ENCODE data around the gene TIPRL. TPM values are rescaled to one million over a fixed set of nuclear protein-coding genes. Genes with fewer than 3 reads are reported as not detected.

Gene TIPRL
- total RNA-seq, 4 donors from 2014 or later, result 14.5 to 45.1 (median 23.7) TPM

- no peak for TF ChIP-seq POLR2A (IDR thresholded peaks at IDR 0.05)
- TF ChIP-seq, protein P1, sequence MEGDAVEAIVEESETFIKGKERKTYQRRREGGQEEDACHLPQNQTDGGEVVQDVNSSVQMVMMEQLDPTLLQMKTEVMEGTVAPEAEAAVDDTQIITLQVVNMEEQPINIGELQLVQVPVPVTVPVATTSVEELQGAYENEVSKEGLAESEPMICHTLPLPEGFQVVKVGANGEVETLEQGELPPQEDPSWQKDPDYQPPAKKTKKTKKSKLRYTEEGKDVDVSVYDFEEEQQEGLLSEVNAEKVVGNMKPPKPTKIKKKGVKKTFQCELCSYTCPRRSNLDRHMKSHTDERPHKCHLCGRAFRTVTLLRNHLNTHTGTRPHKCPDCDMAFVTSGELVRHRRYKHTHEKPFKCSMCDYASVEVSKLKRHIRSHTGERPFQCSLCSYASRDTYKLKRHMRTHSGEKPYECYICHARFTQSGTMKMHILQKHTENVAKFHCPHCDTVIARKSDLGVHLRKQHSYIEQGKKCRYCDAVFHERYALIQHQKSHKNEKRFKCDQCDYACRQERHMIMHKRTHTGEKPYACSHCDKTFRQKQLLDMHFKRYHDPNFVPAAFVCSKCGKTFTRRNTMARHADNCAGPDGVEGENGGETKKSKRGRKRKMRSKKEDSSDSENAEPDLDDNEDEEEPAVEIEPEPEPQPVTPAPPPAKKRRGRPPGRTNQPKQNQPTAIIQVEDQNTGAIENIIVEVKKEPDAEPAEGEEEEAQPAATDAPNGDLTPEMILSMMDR (IDR thresholded peaks at IDR 0.05), result no peak
- intact Hi-C loops (cut with DNase I), result no loop called here
These were observed 21.1 kb upstream of the TIPRL start for GRCh38 chr1:168157638-168158037.

DNA sequence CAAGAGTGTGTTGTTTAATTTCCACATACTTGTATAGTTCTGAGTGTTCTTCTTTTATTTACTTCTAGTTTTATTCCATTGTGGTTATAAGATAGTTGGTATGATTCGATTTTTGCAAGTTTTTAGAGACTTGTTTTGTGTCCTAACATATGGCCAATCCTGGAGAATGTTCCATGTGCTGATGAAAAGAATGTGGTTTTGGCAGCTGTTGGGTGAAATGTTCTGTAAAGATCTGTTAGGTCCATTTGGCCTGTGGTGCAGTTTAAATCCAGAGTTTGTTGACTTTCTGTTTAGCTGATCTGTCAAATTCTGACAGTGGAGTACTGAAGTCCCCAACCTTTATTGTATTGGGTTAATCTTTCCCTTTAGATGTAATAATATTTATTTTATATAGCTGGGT is 19.5 kb upstream of the TIPRL start:
- DNase-seq, result no peak
- WGBS, 2 donors, result 5 to 33% methylated on average over 1 of the region's 1 CpG
- intact Hi-C loops (cut with DNase I), result no loop called here
- Histone ChIP-seq H3K4me1 (no peaks in the 10 kb centered on the region), H3K9me3 (peaks cover 0 to 10% (median 6%) of the 10 kb centered on the region in 3 donors), H3K27ac (no peak overlapping the region), H3K4me3 (no peak overlapping the region), H3K27me3 (no peaks in the 10 kb centered on the region), H3K36me3 (no peaks in the 10 kb centered on the region)
- TF ChIP-seq POLR2A (IDR thresholded peaks at IDR 0.05), result no peak
- TF ChIP-seq, protein P1 (IDR thresholded peaks at IDR 0.05), result no peak

More at GRCh38 chr1:168157638-168158037, 21.1 kb upstream of the TIPRL start:
- H3K4me3 ChIP-seq, result no peak overlapping the region
- H3K9me3 ChIP-seq, result peaks cover 0 to 10% (median 6%) of the 10 kb centered on the region in 3 donors
- H3K36me3 ChIP-seq, result no peaks in the 10 kb centered on the region
- no peak overlapping the region for H3K27ac ChIP-seq
- no peaks in the 10 kb centered on the region for H3K4me1 ChIP-seq
- DNase-seq, result no peak
- no peaks in the 10 kb centered on the region for H3K27me3 ChIP-seq

- no peak overlapping the region for H3K4me3 ChIP-seq
- H3K9me3 ChIP-seq, result peaks cover 0 to 10% (median 6%) of the 10 kb centered on the region in 3 donors
- H3K27ac ChIP-seq, result no peak overlapping the region
- TF ChIP-seq, protein P1 (IDR thresholded peaks at IDR 0.05), result no peak
- intact Hi-C loops (cut with DNase I), result no loop called here
- no peaks in the 10 kb centered on the region for H3K4me1 ChIP-seq
- H3K27me3 ChIP-seq, result no peaks in the 10 kb centered on the region
- 94 to 100% methylated on average over 1 of the region's 1 CpG for WGBS, 2 donors
- H3K36me3 ChIP-seq, result no peaks in the 10 kb centered on the region
- no peak for DNase-seq
These were observed 18.8 kb upstream of the TIPRL start for GRCh38 chr1:168159979-168160378.

- WGBS, 2 donors, result 71% methylated on average over 2 of the region's 2 CpGs; no CpG with 5 or more reads in 1 of the 2 donors
These were observed 17.3 kb upstream of the TIPRL start for GRCh38 chr1:168161459-168161858.

GRCh38 chr1:168163670-168164069 is 15.1 kb upstream of the TIPRL start:
- intact Hi-C loops (cut with DNase I), result no loop called here
- Histone ChIP-seq H3K36me3 (no peaks in the 10 kb centered on the region), H3K4me3 (no peak overlapping the region), H3K4me1 (no peaks in the 10 kb centered on the region), H3K27ac (no peak overlapping the region), H3K9me3 (peaks cover 0 to 6% (median 0%) of the 10 kb centered on the region in 3 donors), H3K27me3 (no peaks in the 10 kb centered on the region)
- TF ChIP-seq, protein P1 (IDR thresholded peaks at IDR 0.05), result no peak
- TF ChIP-seq POLR2A (IDR thresholded peaks at IDR 0.05), result no peak
- 27 to 60% methylated on average over 3 of the region's 3 CpGs for WGBS, 2 donors
- DNase-seq, result no peak

More at GRCh38 chr1:168161459-168161858, 17.3 kb upstream of the TIPRL start:
- H3K27me3 ChIP-seq, result no peaks in the 10 kb centered on the region
- no peak for TF ChIP-seq POLR2A (IDR thresholded peaks at IDR 0.05)
- intact Hi-C loops (cut with DNase I), result no loop called here
- no peaks in the 10 kb centered on the region for H3K36me3 ChIP-seq
- no peaks in the 10 kb centered on the region for H3K4me1 ChIP-seq
- DNase-seq, result no peak
- H3K4me3 ChIP-seq, result no peak overlapping the region
- no peak overlapping the region for H3K27ac ChIP-seq
- peaks cover 0 to 10% (median 6%) of the 10 kb centered on the region in 3 donors for H3K9me3 ChIP-seq

- 61 to 81% methylated on average over 3 of the region's 3 CpGs for WGBS, 2 donors
These were observed 14.0 kb upstream of the TIPRL start for GRCh38 chr1:168164771-168165170.

More at GRCh38 chr1:168164771-168165170, 14.0 kb upstream of the TIPRL start:
- no peak overlapping the region for H3K4me3 ChIP-seq
- DNase-seq, result no peak
- peaks cover 0 to 6% (median 0%) of the 10 kb centered on the region in 3 donors for H3K9me3 ChIP-seq
- TF ChIP-seq, protein P1 (IDR thresholded peaks at IDR 0.05), result no peak
- no peak for TF ChIP-seq POLR2A (IDR thresholded peaks at IDR 0.05)
- intact Hi-C loops (cut with DNase I), result no loop called here
- no peaks in the 10 kb centered on the region for H3K36me3 ChIP-seq
- H3K4me1 ChIP-seq, result no peaks in the 10 kb centered on the region
- no peaks in the 10 kb centered on the region for H3K27me3 ChIP-seq
- no peak overlapping the region for H3K27ac ChIP-seq

Data from esophagus squamous epithelium (tissue), 5 donors.